H1 (cell line): ENCODE data around the gene TTC28. TPM values are rescaled to one million over a fixed set of nuclear protein-coding genes. Genes with fewer than 3 reads are reported as not detected.

Experiments
- CTCF ChIA-PET: fragments of 300-600 bp; sonication (Branson Sonifier 250); formaldehyde crosslinking; loops from one replicate; lab custom pipeline; 2021; ENCODE audit not compliant: partially characterized antibody; lab: Charles Lee
- POLR2A ChIA-PET: fragments of 300-600 bp; sonication (Branson Sonifier 250); formaldehyde crosslinking; loops from one replicate; lab custom pipeline; 2021; ENCODE audit warnings: inconsistent platforms; ENCODE audit not compliant: partially characterized antibody; lab: Charles Lee
- DNase-seq, 2 experiments: peaks; one replicate each; pipeline versions ENCODE4 v3.0.0 to v3.0.0-alpha.2; 2010 to 2022; ENCODE audit warnings: low spot score in 2 of 2, low read depth in 1 of 2, mixed read lengths in 1 of 2
- FAIRE-seq: peaks from 2 replicates; lab custom pipeline; 2011; peaks lifted over from hg19 to GRCh38; lab: Jason Lieb, UNC
- H2AFZ ChIP-seq: 2 replicates; pipeline ENCODE4 v1.8.1; 2012; ENCODE audit warnings: low read length, inconsistent platforms
- H2AK5ac ChIP-seq: 2 replicates; pipeline ENCODE4 v1.6.1; 2013; ENCODE audit warnings: low read depth, low read length
- H2BK120ac ChIP-seq: replicated peaks from 2 replicates; pipeline ENCODE3; 2013; ENCODE audit warnings: low read depth, low read length, inconsistent platforms
- H2BK12ac ChIP-seq: 2 replicates; pipeline ENCODE4 v1.6.1; 2013; ENCODE audit warnings: low read depth, low read length
- H2BK15ac ChIP-seq: 2 replicates; pipeline ENCODE4 v1.6.1; 2013; ENCODE audit warnings: low read length
- H2BK20ac ChIP-seq: 2 replicates; pipeline ENCODE4 v1.6.1; 2013; ENCODE audit warnings: low read length
- H2BK5ac ChIP-seq: 2 replicates; pipeline ENCODE4 v1.6.1; 2013; ENCODE audit warnings: low read depth, low read length
- H3K14ac ChIP-seq: 2 replicates; pipeline ENCODE4 v1.6.1; 2013; ENCODE audit warnings: inconsistent platforms; ENCODE audit not compliant: insufficient read length
- H3K18ac ChIP-seq: 2 replicates; pipeline ENCODE4 v1.6.1; 2013; ENCODE audit warnings: low read length; ENCODE audit errors: extremely low read depth
- H3K23ac ChIP-seq: 2 replicates; pipeline ENCODE4 v1.6.1; 2013; ENCODE audit warnings: inconsistent platforms; ENCODE audit not compliant: insufficient read length
- H3K23me2 ChIP-seq: 2 replicates; pipeline ENCODE4 v1.6.1; 2013; ENCODE audit warnings: low read depth, low read length
- H3K27ac ChIP-seq: 2 replicates; pipeline ENCODE4 v1.6.1; 2011; ENCODE audit warnings: low read depth, low read length, inconsistent platforms
- H3K27me3 ChIP-seq, 4 experiments: replicated peaks in 1 of 4; 1 replicate in 1 of 4; 2 replicates in 3 of 4; pipeline versions ENCODE4 v1.6.1 to v1.8.1; 2011 to 2013; ENCODE audit warnings: low read length in 3 of 4, mild to moderate bottlenecking in 3 of 4, inconsistent platforms in 2 of 4, mixed read lengths in 2 of 4, moderate library complexity in 1 of 4; ENCODE audit not compliant: control insufficient read depth in 3 of 4, insufficient read depth in 3 of 4; ENCODE audit errors: extremely low read depth in 1 of 4
- H3K36me3 ChIP-seq, 4 experiments: 2 replicates each; pipeline versions ENCODE4 v1.6.1 to v1.8.1; 2011 to 2013; ENCODE audit warnings: mild to moderate bottlenecking in 4 of 4, low read length in 3 of 4, moderate library complexity in 2 of 4, control low read depth in 1 of 4, inconsistent platforms in 1 of 4; ENCODE audit not compliant: insufficient read depth in 4 of 4, control insufficient read depth in 2 of 4
- H3K4ac ChIP-seq: replicated peaks from 2 replicates; pipeline ENCODE3; 2013; ENCODE audit warnings: low read length, low read depth, mixed read lengths, inconsistent platforms; ENCODE audit not compliant: insufficient read length
- H3K4me1 ChIP-seq, 4 experiments: replicated peaks in 1 of 4; 1 replicate in 1 of 4; 2 replicates in 3 of 4; pipeline versions ENCODE4 v1.6.1 to v1.8.1; 2011 to 2013; ENCODE audit warnings: low read length in 3 of 4, inconsistent platforms in 2 of 4, mixed read lengths in 1 of 4; ENCODE audit not compliant: insufficient read depth in 4 of 4, control insufficient read depth in 3 of 4
- H3K4me2 ChIP-seq, 2 experiments: 2 replicates each; pipeline versions ENCODE4 v1.6.1 to v1.8.1; 2011 to 2013; ENCODE audit warnings: low read depth in 2 of 2, low read length in 2 of 2, control low read depth in 1 of 2, inconsistent platforms in 1 of 2, mild to moderate bottlenecking in 1 of 2; ENCODE audit not compliant: insufficient read depth in 1 of 2
- H3K4me3 ChIP-seq, 4 experiments: fragments of 200-600, 300-600 bp in 1 of 4; sonication (generic), shearing (Covaris generic), sonication (Bioruptor Twin) in 1 of 4; 2 replicates each; pipeline versions ENCODE4 v1.5.1 to v1.8.1; 2011 to 2016; ENCODE audit warnings: low read length in 4 of 4, low read depth in 3 of 4, control low read depth in 2 of 4, inconsistent platforms in 2 of 4, mild to moderate bottlenecking in 2 of 4, mixed read lengths in 1 of 4, moderate library complexity in 1 of 4; ENCODE audit not compliant: insufficient read depth in 2 of 4; ENCODE audit errors: extremely low read depth in 1 of 4
- H3K56ac ChIP-seq: replicated peaks from 2 replicates; pipeline ENCODE3; 2013; ENCODE audit warnings: low read depth, mild to moderate bottlenecking, mixed read lengths, low read length, inconsistent platforms; ENCODE audit not compliant: insufficient read length
- H3K79me1 ChIP-seq: 2 replicates; pipeline ENCODE4 v1.6.1; 2013; ENCODE audit warnings: low read depth, low read length, control low read depth
- H3K79me2 ChIP-seq, 2 experiments: 2 replicates each; pipeline versions ENCODE4 v1.6.1 to v1.8.1; 2012 to 2013; ENCODE audit warnings: low read length in 2 of 2, mild to moderate bottlenecking in 2 of 2, inconsistent platforms in 1 of 2; ENCODE audit not compliant: insufficient read depth in 2 of 2, control insufficient read depth in 1 of 2
- H3K9ac ChIP-seq, 4 experiments: replicated peaks in 1 of 4; 1 replicate in 1 of 4; 2 replicates in 3 of 4; pipeline versions ENCODE4 v1.6.1 to v1.8.1; 2011 to 2013; ENCODE audit warnings: low read depth in 3 of 4, low read length in 3 of 4, control low read depth in 2 of 4, mild to moderate bottlenecking in 2 of 4, moderate library complexity in 2 of 4, inconsistent platforms in 1 of 4; ENCODE audit errors: extremely low read depth in 1 of 4
- H3K9me3 ChIP-seq, 2 experiments: 2 replicates each; pipeline versions ENCODE4 v1.6.1 to v1.8.1; 2012 to 2013; ENCODE audit warnings: mild to moderate bottlenecking in 2 of 2, moderate library complexity in 2 of 2, control low read depth in 1 of 2, inconsistent platforms in 1 of 2, low read depth in 1 of 2, low read length in 1 of 2, mixed read lengths in 1 of 2; ENCODE audit not compliant: insufficient read depth in 2 of 2
- H4K20me1 ChIP-seq, 2 experiments: replicated peaks in 1 of 2; 2 replicates each; pipeline versions ENCODE3 to v1.8.1; 2011 to 2013; ENCODE audit warnings: inconsistent platforms in 2 of 2, low read length in 2 of 2, mild to moderate bottlenecking in 1 of 2; ENCODE audit not compliant: insufficient read depth in 2 of 2, control insufficient read depth in 1 of 2
- H4K5ac ChIP-seq: 2 replicates; pipeline ENCODE4 v1.6.1; 2013; ENCODE audit warnings: low read length, low read depth, mixed read lengths, inconsistent platforms; ENCODE audit not compliant: insufficient read length
- H4K8ac ChIP-seq: 2 replicates; pipeline ENCODE4 v1.8.0; 2013; ENCODE audit warnings: mild to moderate bottlenecking, moderate library complexity, low read length, inconsistent platforms; ENCODE audit not compliant: insufficient read depth; ENCODE audit errors: extremely low read depth
- H4K91ac ChIP-seq: replicated peaks from 2 replicates; pipeline ENCODE3; 2013; ENCODE audit warnings: low read length, mixed read lengths, inconsistent platforms; ENCODE audit not compliant: insufficient read length
- CTBP2 ChIP-seq: IDR thresholded peaks from 2 replicates; pipeline ENCODE4 v1.7.0; 2011; ENCODE audit warnings: borderline replicate concordance, mild to moderate bottlenecking, moderate library complexity, mixed read lengths, low read length; ENCODE audit not compliant: insufficient read depth, insufficient read length
- EZH2 ChIP-seq: fragments of 200-600 bp; sonication (generic); IDR thresholded peaks from 2 replicates; pipeline ENCODE4 v1.7.1; 2012; ENCODE audit warnings: low read depth, mild to moderate bottlenecking, moderate library complexity, low read length, inconsistent platforms; ENCODE audit not compliant: severe bottlenecking
- KDM1A ChIP-seq: fragments of 200-600, 300-600 bp; sonication (generic); IDR thresholded peaks from 2 replicates; pipeline ENCODE4 v1.7.1; 2016; ENCODE audit warnings: mild to moderate bottlenecking, low read length, borderline replicate concordance
- KDM5A ChIP-seq: fragments of 200-600 bp; IDR thresholded peaks from 2 replicates; pipeline ENCODE4 v1.7.1; 2012; ENCODE audit warnings: mild to moderate bottlenecking, low read length, inconsistent platforms, mixed read lengths
- NRF1 ChIP-seq: IDR thresholded peaks from 2 replicates; pipeline ENCODE4 v1.6.1; 2011; ENCODE audit warnings: mild to moderate bottlenecking, low read depth, low read length, improper control_type of control experiment
- RAD21 ChIP-seq, 2 experiments: IDR thresholded peaks in 1 of 2; conservative IDR thresholded peaks in 1 of 2; 2 replicates each; pipeline ENCODE4 v1.6.1; 2011; ENCODE audit warnings: low read depth in 2 of 2, low read length in 2 of 2, improper control_type of control experiment in 1 of 2, inconsistent platforms in 1 of 2, mild to moderate bottlenecking in 1 of 2, moderate library complexity in 1 of 2
- SP1 ChIP-seq: IDR thresholded peaks from 2 replicates; pipeline ENCODE4 v1.6.1; 2011; ENCODE audit warnings: low read depth, low read length
- WGBS, 2 experiments: shearing (Covaris generic) in 1 of 2; methylation state at CpG; one replicate each; pipeline versions ENCODE4 v1.1.6 to v1.1.7; 2013 to 2015; ENCODE audit warnings: low lambda C conversion rate in 2 of 2, mixed read lengths in 2 of 2, inconsistent platforms in 1 of 2, low coverage in 1 of 2, missing lambda C conversion rate in 1 of 2; ENCODE audit not compliant: insufficient replicate concordance in 2 of 2, insufficient coverage in 1 of 2, insufficient read length in 1 of 2; ENCODE audit errors: extremely low coverage in 1 of 2, missing lambda C conversion rate in 1 of 2; 5-methylcytosine and 5-hydroxymethylcytosine counted together
- polyA plus RNA-seq, 7 experiments: library from polyadenylated mRNA; depleted of rRNA in 3 of 7; stranded (reverse) in 5 of 7; unstranded in 2 of 7; fragments of >200 nt in 5 of 7; fragments of 200-250 nt in 2 of 7; gene quantifications; 1 replicate in 5 of 7; 2 replicates in 1 of 7; 4 replicates in 1 of 7; pipeline versions ENCODE4 v1.2.1 to v1.2.3, GENCODE V29; 2011 to 2013; ENCODE audit warnings: missing spikeins in 2 of 7, mixed read lengths in 2 of 7
- total RNA-seq: library from RNA; stranded (reverse); fragmentation: NEBNext Ultra II Directional; extraction: Animal tissue kit (Norgen Biotek cat#: 25700); gene quantifications from 2 replicates; pipeline ENCODE4 v1.2.1, GENCODE V29; 2021
- TF ChIP-seq, protein P1 (sequence below): IDR thresholded peaks from 2 replicates; pipeline ENCODE4 v1.6.1; 2012; ENCODE audit warnings: inconsistent platforms
- TF ChIP-seq, protein P2 (sequence below): IDR thresholded peaks from 2 replicates; pipeline ENCODE4 v1.6.1; 2011; ENCODE audit warnings: low read length, improper control_type of control experiment
- TF ChIP-seq, protein P3 (sequence below): IDR thresholded peaks from 2 replicates; pipeline ENCODE4 v1.6.1; 2012; ENCODE audit warnings: low read length, inconsistent platforms

The TTC28 gene
- total and polyA plus RNA-seq, 2 of the 8 experiments (the other 6 are each of a cell fraction or from before 2014, with no cell fraction given): 2.6 to 12.6 TPM

DNA sequence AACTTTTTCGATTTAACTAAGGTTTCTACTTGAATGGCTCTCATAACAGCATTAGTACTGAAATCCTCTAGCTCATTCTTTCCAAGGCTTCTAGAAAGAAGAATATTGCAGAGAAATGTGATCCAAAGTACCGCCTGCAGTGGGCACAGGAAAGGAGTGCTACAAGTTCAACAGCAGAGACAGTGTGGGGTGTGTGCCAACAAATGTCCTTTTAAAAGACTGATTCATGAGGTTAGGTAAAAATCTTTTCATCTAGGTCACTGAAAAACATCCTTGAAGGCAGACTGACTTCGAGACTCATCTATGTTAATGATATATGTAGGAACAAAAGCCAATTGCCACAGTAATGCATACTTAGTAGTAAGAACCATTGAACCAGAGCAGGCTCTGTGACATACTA, 411.5 kb downstream of the TTC28 start:
- Histone ChIP-seq H3K14ac (no peak overlapping the region), H2BK20ac (no peak overlapping the region), H4K5ac (no peak overlapping the region), H3K4me1 (0 out of 7 replicates have a peak, but pooled peaks cover 0 to 2% (median 0%) of the 10 kb centered on the region in 4 experiments), H3K18ac (no peak overlapping the region), H2BK12ac (no peak overlapping the region), H2BK15ac (no peak overlapping the region), H3K79me2 (no peaks in the 10 kb centered on the region), H3K23me2 (no peaks in the 10 kb centered on the region), H2AFZ (no peak overlapping the region), H3K23ac (no peak overlapping the region), H4K8ac (no peak overlapping the region), H3K56ac (no peak overlapping the region), H4K91ac (no peak overlapping the region), H3K27me3 (no peaks in the 10 kb centered on the region), H3K9ac (no peak overlapping the region), H3K79me1 (no peaks in the 10 kb centered on the region), H3K9me3 (no peaks in the 10 kb centered on the region), H3K4me3 (no peak overlapping the region), H4K20me1 (no peaks in the 10 kb centered on the region), H3K27ac (no peak overlapping the region), H3K4ac (no peak overlapping the region), H3K4me2 (no peak overlapping the region), H2BK120ac (no peak overlapping the region), H3K36me3 (no peaks in the 10 kb centered on the region), H2BK5ac (no peak overlapping the region), H2AK5ac (no peak overlapping the region)
- DNase-seq (no peak), FAIRE-seq (no peak)
- 87% methylated on average over 3 of the region's 3 CpGs; no CpG with 5 or more reads in 1 of the 2 experiments for WGBS, 2 experiments
- ChIA-PET CTCF (no interaction called here), POLR2A (no interaction called here)
- TF ChIP-seq CTBP2 (no peak), EZH2 (no peak), SP1 (no peak), KDM1A (no peak), NRF1 (no peak), KDM5A (no peak), RAD21 (IDR thresholded peaks at IDR 0.05 in 1 of 2, conservative IDR thresholded peaks at IDR 0.05 in 1 of 2; ENCODE audit: low read depth in 2 of 2, low read length in 2 of 2) (no peak)
- TF ChIP-seq, protein P1, sequence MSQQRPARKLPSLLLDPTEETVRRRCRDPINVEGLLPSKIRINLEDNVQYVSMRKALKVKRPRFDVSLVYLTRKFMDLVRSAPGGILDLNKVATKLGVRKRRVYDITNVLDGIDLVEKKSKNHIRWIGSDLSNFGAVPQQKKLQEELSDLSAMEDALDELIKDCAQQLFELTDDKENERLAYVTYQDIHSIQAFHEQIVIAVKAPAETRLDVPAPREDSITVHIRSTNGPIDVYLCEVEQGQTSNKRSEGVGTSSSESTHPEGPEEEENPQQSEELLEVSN: no peak
- TF ChIP-seq, protein P2, sequence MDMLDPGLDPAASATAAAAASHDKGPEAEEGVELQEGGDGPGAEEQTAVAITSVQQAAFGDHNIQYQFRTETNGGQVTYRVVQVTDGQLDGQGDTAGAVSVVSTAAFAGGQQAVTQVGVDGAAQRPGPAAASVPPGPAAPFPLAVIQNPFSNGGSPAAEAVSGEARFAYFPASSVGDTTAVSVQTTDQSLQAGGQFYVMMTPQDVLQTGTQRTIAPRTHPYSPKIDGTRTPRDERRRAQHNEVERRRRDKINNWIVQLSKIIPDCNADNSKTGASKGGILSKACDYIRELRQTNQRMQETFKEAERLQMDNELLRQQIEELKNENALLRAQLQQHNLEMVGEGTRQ: no peak
- TF ChIP-seq, protein P3, sequence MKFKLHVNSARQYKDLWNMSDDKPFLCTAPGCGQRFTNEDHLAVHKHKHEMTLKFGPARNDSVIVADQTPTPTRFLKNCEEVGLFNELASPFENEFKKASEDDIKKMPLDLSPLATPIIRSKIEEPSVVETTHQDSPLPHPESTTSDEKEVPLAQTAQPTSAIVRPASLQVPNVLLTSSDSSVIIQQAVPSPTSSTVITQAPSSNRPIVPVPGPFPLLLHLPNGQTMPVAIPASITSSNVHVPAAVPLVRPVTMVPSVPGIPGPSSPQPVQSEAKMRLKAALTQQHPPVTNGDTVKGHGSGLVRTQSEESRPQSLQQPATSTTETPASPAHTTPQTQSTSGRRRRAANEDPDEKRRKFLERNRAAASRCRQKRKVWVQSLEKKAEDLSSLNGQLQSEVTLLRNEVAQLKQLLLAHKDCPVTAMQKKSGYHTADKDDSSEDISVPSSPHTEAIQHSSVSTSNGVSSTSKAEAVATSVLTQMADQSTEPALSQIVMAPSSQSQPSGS: no peak
